Adipocyte (in vitro differentiated cells): ENCODE results near the gene PTPRH.

Experiments
- DNase-seq: peaks from one replicate; pipeline ENCODE4 v3.0.0-alpha.2; 2015; ENCODE audit warnings: low read depth
- H3K27me3 ChIP-seq: replicated peaks from 2 replicates; pipeline ENCODE4 v1.7.0; 2013; ENCODE audit warnings: mild to moderate bottlenecking, low read length, moderate library complexity; ENCODE audit not compliant: control insufficient read depth, insufficient read depth
- H3K36me3 ChIP-seq: 2 replicates; pipeline ENCODE4 v1.7.0; 2013; ENCODE audit warnings: low read length, mild to moderate bottlenecking, moderate library complexity; ENCODE audit not compliant: control insufficient read depth, insufficient read depth, severe bottlenecking
- H3K4me1 ChIP-seq: 2 replicates; pipeline ENCODE4 v1.7.0; 2013; ENCODE audit warnings: mild to moderate bottlenecking, low read length, moderate library complexity; ENCODE audit not compliant: control insufficient read depth, insufficient read depth
- H3K4me3 ChIP-seq: 2 replicates; pipeline ENCODE4 v1.7.0; 2013; ENCODE audit warnings: mild to moderate bottlenecking, low read length, moderate library complexity
- H3K9ac ChIP-seq: 2 replicates; pipeline ENCODE4 v1.7.0; 2013; ENCODE audit warnings: mild to moderate bottlenecking, low read length, moderate library complexity
- H3K9me3 ChIP-seq: 2 replicates; pipeline ENCODE4 v1.7.0; 2013; ENCODE audit warnings: mild to moderate bottlenecking, low read length, moderate library complexity; ENCODE audit not compliant: control insufficient read depth

Gene PTPRH

DNA sequence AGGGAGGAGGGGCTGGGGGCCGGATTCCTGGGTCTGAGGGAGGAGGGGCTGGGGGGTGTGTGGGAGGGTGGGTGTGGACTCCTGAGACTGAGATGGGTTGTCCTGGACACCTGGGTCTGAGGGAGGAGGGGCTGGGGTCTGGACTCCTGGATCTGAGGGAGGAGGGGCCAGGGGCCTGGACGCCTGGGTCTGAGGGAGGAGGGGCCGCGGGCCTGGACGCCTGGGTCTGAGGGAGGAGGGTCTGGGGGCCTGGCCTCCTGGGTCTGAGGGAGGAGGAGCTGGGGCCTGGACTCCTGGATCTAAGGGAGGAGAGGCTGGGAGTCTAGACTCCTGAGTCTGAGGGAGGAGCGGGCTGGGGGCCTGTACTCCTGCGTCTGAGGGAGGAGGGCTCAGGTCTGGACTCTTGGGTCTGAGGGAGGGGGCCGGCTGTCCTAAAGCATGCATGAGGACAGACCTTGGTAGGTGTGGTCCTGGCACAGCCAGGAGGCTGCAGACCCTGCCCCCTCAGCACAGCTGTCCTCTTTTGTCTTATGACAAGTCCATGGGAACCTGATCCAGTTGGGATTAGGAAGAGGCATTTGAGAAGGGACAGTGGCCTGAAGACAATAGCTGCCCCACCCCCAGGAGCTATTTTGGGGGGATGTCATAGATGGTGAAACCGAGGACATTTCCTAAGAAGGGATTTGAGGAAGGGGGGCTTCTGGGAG is 61.6 kb downstream of the PTPRH start:
- Histone ChIP-seq H3K27me3 (peaks cover 47% of the 10 kb centered on the region), H3K9ac (no peak overlapping the region), H3K36me3 (no peaks in the 10 kb centered on the region), H3K4me1 (no peaks in the 10 kb centered on the region), H3K9me3 (peaks cover 4% of the 10 kb centered on the region), H3K4me3 (no peak overlapping the region)
- DNase-seq = no peak

DNA sequence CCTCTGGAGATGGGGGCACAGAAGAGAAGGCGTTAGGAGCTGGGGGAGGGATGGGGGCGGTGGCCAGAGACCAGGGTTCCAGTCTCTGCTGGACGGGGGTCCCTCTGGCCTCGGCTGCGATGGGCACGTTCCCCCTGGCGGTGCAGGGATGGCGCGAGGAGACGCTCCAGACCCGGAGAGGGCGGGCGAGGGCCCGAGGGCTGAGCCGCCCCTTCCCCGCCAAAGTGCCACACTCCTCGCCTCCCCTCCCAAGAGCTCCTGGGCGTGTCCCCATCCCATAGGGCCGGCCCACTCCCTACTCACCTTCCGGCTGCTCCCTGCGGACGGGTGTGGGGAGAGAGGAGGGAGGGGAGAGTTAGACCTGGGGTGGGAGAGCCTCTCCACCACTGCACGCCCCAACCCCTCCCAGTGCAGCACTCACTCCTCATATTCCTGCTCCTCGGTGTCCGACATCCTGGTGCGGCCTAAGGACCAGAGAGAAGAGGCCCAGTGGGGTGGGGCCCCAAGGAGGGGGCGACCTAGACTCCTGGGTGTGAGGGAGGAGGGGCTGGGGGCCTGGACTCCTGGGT is 62.5 kb downstream of the PTPRH start:
- no peak for DNase-seq
- Histone ChIP-seq H3K4me1 (no peaks in the 10 kb centered on the region), H3K36me3 (no peaks in the 10 kb centered on the region), H3K27me3 (peaks cover 49% of the 10 kb centered on the region), H3K4me3 (no peak overlapping the region), H3K9ac (no peak overlapping the region), H3K9me3 (peaks cover 1% of the 10 kb centered on the region)

DNA sequence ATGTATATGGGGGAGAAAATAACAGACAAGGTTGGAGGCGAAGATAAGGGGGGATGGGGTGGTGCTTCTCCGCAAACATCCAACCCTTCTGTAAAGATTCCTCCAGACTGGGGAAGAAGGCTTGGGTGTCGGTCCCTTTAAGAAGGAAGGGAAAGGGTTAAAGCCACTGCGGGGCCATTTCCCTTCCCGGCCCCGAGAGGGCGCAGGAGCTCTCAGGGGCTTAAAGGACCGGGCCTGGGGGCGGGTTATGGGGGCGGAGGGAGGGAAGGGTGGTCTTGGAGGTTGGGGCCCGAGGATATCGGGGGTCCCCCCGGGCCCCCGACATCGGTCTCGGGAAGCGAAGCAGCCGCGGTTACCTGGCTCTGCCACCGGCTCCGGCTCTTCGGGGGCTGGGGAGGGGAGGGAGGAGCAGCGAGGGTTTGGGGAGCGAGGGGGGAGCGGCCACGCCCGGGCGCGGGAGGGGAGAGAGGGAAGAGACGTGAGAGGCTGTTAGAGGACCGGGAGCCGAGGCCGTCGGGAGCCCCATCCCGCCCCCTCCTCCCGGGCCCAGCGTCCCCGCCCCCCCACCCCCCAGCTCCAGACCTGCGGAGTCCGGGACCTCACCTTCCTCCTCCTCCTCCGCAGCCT is 63.1 kb downstream of the PTPRH start:
- no peak overlapping the region for H3K9ac ChIP-seq
- H3K4me3 ChIP-seq = no peak overlapping the region
- H3K9me3 ChIP-seq = no peaks in the 10 kb centered on the region
- no peaks in the 10 kb centered on the region for H3K4me1 ChIP-seq
- H3K27me3 ChIP-seq = peaks cover 51% of the 10 kb centered on the region
- no peaks in the 10 kb centered on the region for H3K36me3 ChIP-seq
- DNase-seq = peak; percentile 14

DNA sequence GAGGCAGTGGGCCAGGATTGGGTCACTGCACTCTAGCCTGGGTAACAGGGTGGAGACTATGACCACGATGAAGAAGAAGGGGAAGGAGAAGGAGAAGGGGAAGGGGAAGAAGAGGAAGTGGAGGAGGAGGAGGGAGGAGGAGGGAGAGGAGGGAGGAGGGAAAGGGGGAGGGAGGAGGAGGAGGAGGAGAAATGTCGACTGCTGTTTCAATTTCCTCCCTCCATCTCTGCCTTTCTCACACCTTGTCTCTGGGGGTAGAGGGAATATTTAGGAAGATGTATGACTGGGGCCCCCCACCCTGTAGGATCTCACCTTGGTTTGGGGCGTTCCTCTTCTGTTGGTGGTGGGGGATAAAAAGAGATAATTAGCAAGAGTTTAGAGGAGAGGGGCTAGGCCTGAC is 64.1 kb downstream of the PTPRH start:
- peaks cover 51% of the 10 kb centered on the region for H3K27me3 ChIP-seq

DNA sequence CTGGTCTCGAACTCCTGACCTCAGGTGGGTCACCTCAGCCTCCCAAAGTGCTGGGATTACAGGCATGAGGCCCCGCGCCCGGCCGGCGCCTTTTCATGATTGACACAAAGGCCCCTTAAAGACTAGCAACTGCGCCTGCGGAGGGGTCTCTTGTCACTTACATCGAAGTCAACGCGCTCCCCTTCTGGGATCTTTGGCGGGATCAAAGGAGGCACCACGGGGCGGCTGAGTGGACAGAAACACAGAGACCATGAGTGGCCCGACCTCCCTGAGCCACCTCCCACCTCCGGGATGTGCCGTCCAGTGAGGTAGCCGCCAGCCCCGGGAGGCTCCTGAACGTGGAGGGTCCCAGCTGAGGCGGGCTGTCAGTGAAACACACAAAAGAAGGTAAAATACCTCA is 67.6 kb downstream of the PTPRH start:
- Histone ChIP-seq H3K4me3 (no peak overlapping the region), H3K4me1 (no peaks in the 10 kb centered on the region), H3K27me3 (peaks cover 45% of the 10 kb centered on the region), H3K36me3 (no peaks in the 10 kb centered on the region), H3K9ac (no peak overlapping the region), H3K9me3 (no peaks in the 10 kb centered on the region)
- DNase-seq = no peak

More for the DNA sequence above, 64.1 kb downstream of the PTPRH start:
- DNase-seq = no peak
- no peaks in the 10 kb centered on the region for H3K9me3 ChIP-seq
- no peak overlapping the region for H3K9ac ChIP-seq
- no peaks in the 10 kb centered on the region for H3K36me3 ChIP-seq
- no peaks in the 10 kb centered on the region for H3K4me1 ChIP-seq
- no peak overlapping the region for H3K4me3 ChIP-seq

DNA sequence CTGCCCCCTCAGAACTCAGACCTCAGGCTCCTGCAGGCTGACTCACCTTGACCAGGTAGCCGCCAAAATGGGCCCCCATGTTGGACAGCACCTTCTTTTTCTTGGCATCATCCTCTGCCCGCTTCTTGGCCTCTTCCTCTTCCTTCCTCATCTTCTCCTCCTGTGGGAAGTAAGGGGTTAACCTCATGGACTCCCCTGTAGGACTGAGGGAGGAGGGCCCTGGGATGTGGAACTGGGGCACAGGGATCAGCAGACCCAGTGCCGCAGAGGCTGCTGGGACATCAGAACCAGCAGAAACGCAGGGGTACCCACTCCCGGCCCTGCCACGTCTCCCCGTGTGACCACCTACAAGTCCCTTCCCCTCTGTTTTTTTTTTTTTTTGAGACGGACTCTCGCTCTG is 71.4 kb downstream of the PTPRH start:
- no peak overlapping the region for H3K4me3 ChIP-seq

DNA sequence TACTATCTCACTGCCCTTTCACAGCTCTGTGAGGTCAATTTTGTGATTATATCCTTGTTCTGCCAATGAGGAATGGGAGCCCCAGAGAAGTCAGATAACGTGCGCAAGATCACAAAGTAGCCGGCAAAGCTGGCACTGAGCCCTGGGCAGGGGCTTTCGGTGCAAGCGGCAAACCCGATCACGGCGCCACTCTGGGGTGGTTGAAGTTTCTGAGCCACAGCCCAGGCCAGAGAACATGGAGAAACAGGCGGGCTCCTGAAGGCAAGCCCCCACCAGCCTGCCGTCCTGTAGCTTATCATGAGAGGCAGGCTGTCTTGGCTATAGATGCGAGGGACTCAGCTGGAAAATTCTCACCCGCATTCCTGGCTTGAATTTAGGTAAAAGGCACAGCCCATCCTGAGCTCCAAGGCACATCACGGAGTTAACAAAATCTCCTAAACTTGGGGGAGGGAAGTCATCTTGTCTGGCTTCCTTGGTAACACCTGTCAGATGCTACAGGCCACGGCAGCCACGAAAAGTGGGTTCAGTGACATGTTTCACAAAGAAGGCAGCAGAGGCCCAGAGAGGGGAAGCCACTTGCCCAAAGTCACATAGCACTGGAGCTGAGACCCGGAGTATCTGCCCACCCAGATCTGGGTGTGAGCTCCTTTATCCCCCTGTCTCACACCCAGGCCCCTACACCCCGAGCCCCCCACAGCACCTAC is 72.8 kb downstream of the PTPRH start:
- DNase-seq = no peak
- Histone ChIP-seq H3K27me3 (peaks cover 43% of the 10 kb centered on the region), H3K36me3 (no peaks in the 10 kb centered on the region), H3K4me3 (no peak overlapping the region), H3K9me3 (no peaks in the 10 kb centered on the region), H3K4me1 (no peaks in the 10 kb centered on the region), H3K9ac (no peak overlapping the region)

More for the DNA sequence above, 71.4 kb downstream of the PTPRH start:
- Histone ChIP-seq H3K9me3 (no peaks in the 10 kb centered on the region), H3K27me3 (peaks cover 47% of the 10 kb centered on the region), H3K36me3 (no peaks in the 10 kb centered on the region), H3K4me1 (no peaks in the 10 kb centered on the region), H3K9ac (no peak overlapping the region)
- DNase-seq = no peak

DNA sequence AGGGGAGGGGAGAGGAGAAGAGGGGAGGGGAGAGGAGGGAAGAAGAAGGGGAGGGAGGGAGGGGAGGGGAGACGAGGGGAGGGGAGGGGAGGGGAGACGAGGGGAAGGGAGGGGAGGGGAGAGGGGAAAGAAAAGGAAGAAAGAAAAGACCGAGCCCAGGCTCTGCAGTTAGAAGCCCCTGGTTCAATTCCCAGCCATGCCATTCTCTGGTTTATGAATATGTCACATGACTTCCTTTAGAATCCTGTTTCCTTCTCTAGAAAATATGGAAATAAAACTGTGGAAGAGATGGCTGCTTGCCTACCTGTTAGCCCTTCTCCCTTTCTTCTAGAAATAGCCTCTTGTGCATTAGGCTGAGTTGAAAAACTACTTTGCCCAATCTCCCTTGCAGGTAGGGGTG is 74.6 kb downstream of the PTPRH start:
- H3K4me1 ChIP-seq = no peaks in the 10 kb centered on the region
- no peak overlapping the region for H3K9ac ChIP-seq
- H3K36me3 ChIP-seq = no peaks in the 10 kb centered on the region
- H3K27me3 ChIP-seq = peaks cover 39% of the 10 kb centered on the region
- H3K4me3 ChIP-seq = no peak overlapping the region
- H3K9me3 ChIP-seq = no peaks in the 10 kb centered on the region
- no peak for DNase-seq

DNA sequence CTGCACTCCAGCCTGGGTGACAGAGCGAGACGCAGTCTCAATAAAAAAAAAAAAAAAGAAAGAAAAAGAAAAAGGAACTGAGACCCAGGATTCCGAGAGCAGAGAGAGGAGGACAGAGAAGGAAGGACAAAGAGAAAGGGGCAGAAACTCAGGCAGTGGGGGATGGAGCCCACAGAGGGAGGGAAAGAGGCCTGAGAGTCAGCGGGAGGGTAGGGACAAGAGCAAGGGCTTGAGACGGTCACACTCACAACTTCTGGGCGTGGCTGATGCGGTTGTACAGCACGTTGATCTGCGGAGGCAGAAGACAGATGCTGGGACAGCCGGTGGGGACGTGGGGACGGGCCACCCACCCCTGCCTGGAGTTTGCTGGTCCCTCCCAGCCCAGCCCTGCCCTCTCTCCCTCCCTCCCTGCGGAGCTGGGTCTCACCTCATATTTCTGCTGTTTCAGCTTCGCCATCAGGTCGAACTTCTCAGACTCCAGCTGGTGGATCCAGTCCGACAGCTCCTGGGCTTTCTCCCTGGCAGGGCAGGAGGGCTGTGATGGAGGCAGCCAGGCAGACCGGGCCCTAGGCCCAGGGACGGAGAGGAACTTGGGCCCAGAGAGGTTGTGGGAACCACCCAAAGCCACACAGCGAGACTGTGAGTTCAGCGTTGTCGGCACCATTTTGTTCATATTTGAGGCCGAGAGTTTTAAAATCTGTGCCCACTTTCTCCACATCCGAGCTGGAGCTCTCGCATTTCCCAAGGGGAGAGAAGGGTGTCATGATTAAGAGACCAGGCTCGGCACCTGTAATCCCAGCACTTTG is 75.5 kb downstream of the PTPRH start:
- no peaks in the 10 kb centered on the region for H3K36me3 ChIP-seq
- no peak overlapping the region for H3K9ac ChIP-seq
- peaks cover 39% of the 10 kb centered on the region for H3K27me3 ChIP-seq
- no peaks in the 10 kb centered on the region for H3K4me1 ChIP-seq
- H3K9me3 ChIP-seq = no peaks in the 10 kb centered on the region
- no peak overlapping the region for H3K4me3 ChIP-seq
- DNase-seq = no peak

DNA sequence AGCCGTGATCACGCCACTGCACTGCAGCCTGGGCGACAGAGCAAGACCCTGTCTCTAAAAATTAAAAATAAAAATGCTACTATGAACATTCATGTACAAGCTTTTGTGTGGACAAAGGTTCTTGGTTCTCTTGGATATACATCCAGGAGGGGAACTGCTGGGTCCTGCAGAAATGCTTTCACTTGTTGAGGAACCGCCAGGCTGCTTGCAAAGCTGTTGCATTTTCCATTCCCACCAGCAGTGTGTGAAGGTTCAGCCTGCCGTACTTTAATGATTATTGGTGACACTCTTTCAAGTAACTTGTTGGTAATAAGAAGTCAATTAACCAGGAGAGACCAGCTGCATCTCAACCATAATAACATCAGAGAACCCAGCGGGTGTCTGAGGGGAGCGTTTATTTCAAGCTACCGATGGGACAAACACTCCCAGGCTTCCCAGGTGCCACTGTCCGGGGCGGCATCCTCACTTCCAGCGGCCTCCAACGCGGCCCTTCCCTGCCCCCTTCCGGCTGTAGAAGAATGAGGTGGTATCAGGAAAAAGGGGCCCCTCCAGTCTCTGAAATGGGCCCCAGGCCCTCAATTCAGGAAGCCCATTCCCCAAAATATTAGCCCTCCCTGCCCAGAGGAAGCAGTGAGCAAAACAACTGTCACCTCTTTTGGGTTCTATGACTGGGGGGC is 76.7 kb downstream of the PTPRH start:
- H3K27me3 ChIP-seq = peaks cover 30% of the 10 kb centered on the region
- no peak overlapping the region for H3K9ac ChIP-seq
- no peaks in the 10 kb centered on the region for H3K4me1 ChIP-seq
- DNase-seq = no peak
- H3K36me3 ChIP-seq = no peaks in the 10 kb centered on the region
- H3K9me3 ChIP-seq = no peaks in the 10 kb centered on the region
- no peak overlapping the region for H3K4me3 ChIP-seq
